Fibroblast of pulmonary artery (primary cell): Measurements from ENCODE around the gene FTCD.

Experiments
- DNase-seq: peaks from one replicate; pipeline ENCODE4 v3.0.0-alpha.2; 2010; ENCODE audit warnings: low read depth
- H3K4me3 ChIP-seq: replicated peaks from 2 replicates; pipeline ENCODE4 v1.5.1; 2011; ENCODE audit warnings: low read depth, mild to moderate bottlenecking, control low read depth, low read length, moderate library complexity
- CTCF ChIP-seq: IDR thresholded peaks from 2 replicates; pipeline ENCODE4 v1.5.1; 2011; ENCODE audit warnings: mild to moderate bottlenecking, control low read depth, low read length, inconsistent platforms; ENCODE audit errors: missing control alignments

The FTCD gene

GRCh38 chr21:46185716-46186115 lies 30.3 kb upstream of the FTCD start:
- H3K4me3 ChIP-seq: no peak overlapping the region
- no peak for TF ChIP-seq CTCF
- no peak for DNase-seq

DNA sequence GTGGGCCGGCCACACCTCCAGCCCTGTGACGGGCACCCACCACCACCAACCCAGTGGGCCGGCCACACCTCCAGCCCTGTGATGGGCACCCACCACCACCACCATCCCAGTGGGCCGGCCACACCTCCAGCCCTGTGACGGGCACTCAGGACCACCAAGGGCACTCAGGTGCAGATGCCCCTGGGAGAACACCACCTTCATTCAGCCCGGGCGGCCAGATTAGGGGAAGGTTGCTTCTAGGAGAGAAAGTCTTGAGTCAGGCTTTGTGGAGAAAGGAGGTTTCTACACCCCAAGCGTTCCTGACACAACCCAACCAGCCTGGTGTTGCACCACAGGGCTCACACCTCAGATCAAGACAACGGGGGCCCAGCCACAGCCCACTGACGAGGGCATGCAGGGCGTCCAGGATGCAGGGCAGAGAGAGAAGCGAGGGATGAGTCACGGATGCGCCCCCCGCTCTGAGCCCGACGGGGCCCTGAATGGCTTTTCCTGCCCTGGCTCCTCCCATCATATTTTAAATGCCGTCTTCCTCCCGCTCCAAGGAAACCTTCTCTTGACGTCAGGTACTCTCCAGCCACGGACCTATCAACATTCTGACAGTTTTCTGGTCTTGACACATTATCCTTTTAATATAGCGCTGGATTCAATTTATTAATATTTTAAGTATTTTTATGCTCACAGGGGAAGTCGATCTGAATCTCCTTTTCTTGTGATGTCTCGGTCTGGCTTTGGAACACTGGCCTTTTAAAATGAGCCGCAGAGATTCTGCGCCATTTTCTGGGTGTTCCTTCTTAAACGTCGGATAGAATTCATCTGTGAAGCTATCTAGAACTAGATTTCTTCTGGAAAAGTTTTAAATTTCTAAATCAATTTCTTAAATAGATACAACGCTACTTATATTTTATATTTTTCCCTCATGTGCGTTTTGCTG lies 29.5 kb upstream of the FTCD start:
- peak overlapping the region; percentile 59 for H3K4me3 ChIP-seq
- DNase-seq: peak; percentile 93
- TF ChIP-seq CTCF: no peak

DNA sequence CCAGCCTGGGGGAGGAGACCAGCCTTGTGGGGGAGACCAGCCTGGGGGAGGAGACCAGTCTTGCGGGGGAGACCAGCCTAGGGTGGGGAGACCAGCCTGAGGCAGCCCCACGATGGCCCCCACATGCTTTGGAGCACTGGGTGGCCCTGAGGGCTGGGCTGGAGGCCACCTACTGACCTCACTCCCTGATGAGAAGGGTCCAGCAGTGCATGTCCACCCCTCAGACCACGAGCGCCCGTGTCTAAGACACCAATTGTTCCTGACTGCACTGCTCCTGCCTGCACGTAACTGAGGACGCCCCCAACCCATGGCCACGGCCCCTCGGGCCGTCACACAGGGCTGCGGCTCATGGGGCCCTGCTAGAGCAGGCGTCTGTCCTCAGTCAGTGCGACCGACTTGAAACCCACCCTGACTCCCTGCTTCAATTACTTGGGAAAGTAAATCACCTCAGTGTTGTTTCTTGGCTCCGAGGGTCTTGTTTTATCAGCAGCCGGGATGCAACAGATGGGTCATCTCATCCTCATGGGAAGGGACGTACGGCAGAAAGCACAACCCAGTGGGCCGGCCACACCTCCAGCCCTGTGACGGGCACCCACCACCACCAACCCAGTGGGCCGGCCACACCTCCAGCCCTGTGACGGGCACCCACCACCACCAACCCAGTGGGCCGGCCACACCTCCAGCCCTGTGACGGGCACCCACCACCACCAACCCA lies 28.7 kb upstream of the FTCD start, which contains the start of gene SPATC1L:
Gene SPATC1L (minus strand): TSS at position 550 of the 715 bp plus-strand sequence. CDS start 1,643 bp downstream, outside the sequence.
- no peak for TF ChIP-seq CTCF
- DNase-seq: peak; percentile 91

DNA sequence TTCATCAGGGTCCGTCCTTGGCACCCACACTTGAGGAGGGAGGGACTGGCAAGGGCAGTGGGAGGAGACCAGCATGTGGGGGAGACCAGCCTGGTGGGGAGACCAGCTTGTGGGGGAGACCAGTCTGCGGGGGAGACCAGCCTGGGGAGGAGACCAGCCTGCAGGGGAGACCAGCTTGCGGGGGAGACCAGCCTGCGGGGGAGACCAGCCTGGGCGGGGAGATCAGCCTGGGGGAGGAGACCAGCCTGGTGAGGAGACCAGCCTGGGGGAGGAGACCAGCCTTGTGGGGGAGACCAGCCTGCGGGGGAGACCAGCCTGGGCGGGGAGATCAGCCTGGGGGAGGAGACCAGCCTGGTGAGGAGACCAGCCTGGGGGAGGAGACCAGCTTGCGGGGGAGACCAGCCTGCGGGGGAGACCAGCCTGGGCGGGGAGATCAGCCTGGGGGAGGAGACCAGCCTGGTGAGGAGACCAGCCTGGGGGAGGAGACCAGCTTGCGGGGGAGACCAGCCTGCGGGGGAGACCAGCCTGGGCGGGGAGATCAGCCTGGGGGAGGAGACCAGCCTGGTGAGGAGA lies 28.0 kb upstream of the FTCD start:
- peak overlapping the region; percentile 82 for H3K4me3 ChIP-seq
- DNase-seq: peak; percentile 7

More for the DNA sequence above, 28.7 kb upstream of the FTCD start, which contains the start of gene SPATC1L:
- H3K4me3 ChIP-seq: peak within 1 kb of the TSS; percentile 82

- H3K4me3 ChIP-seq: no peak overlapping the region
- no peak for DNase-seq
- no peak for TF ChIP-seq CTCF
These were observed 27.4 kb upstream of the FTCD start for GRCh38 chr21:46182548-46183336.

GRCh38 chr21:46181953-46182547 lies 26.7 kb upstream of the FTCD start:
- no peak overlapping the region for H3K4me3 ChIP-seq
- TF ChIP-seq CTCF: no peak
- no peak for DNase-seq
